IMR-90 (cell line): ENCODE results near the gene HAP1. TPM values are rescaled to one million over a fixed set of nuclear protein-coding genes. Genes with fewer than 3 reads are reported as not detected.

Experiments
- ATAC-seq: fragments of 200-7000 bp; cut with Tn5 transposase; 2 replicates; pipeline ENCODE4 v1.9.1; 2020; ENCODE audit warnings: low read depth, mild to moderate bottlenecking, moderate library complexity
- BruUV-seq: library from RNA; stranded (reverse); fragments of 400-500 nt; replicated peaks from 2 replicates; lab custom pipeline; 2021; lab: Mats Ljungman, UMichigan
- CTCF ChIA-PET: fragments of 300-600 bp; formaldehyde crosslinking; extraction: SDS; loops from one replicate; lab custom pipeline; 2021; ENCODE audit warnings: antibody characterized with exemption; lab: Yijun Ruan, JAX
- POLR2A ChIA-PET: fragments of 300-600 bp; sonication (Branson Sonifier 250); formaldehyde crosslinking; loops from one replicate; lab custom pipeline; 2022; ENCODE audit warnings: antibody characterized with exemption; ENCODE audit not compliant: unreplicated experiment; lab: Charles Lee
- DNase-seq: peaks from one replicate; pipeline ENCODE4 v3.0.0; 2013
- H2AFZ ChIP-seq: replicated peaks from 2 replicates; pipeline ENCODE3; 2013; ENCODE audit warnings: low read length, mild to moderate bottlenecking; ENCODE audit not compliant: poor library complexity
- H2AK5ac ChIP-seq: 2 replicates; pipeline ENCODE4 v1.6.1; 2013; ENCODE audit warnings: low read depth, low read length, inconsistent platforms
- H2AK9ac ChIP-seq: replicated peaks from 2 replicates; pipeline ENCODE3; 2013; ENCODE audit warnings: mild to moderate bottlenecking, low read depth, low read length, moderate library complexity; ENCODE audit not compliant: poor library complexity
- H2BK120ac ChIP-seq: 2 replicates; pipeline ENCODE4 v1.6.1; 2013; ENCODE audit warnings: low read depth, low read length, inconsistent platforms
- H2BK15ac ChIP-seq: 3 replicates; pipeline ENCODE4 v1.6.1; 2013; ENCODE audit warnings: low read depth, low read length, inconsistent platforms
- H2BK20ac ChIP-seq: 2 replicates; pipeline ENCODE4 v1.6.1; 2013; ENCODE audit warnings: low read depth, mild to moderate bottlenecking, inconsistent platforms, low read length, moderate library complexity
- H2BK5ac ChIP-seq: 2 replicates; pipeline ENCODE4 v1.6.1; 2013; ENCODE audit warnings: mild to moderate bottlenecking, low read depth, low read length, inconsistent platforms; ENCODE audit not compliant: poor library complexity, severe bottlenecking
- H3K14ac ChIP-seq: replicated peaks from 2 replicates; pipeline ENCODE4 v1.6.1; 2013; ENCODE audit warnings: low read depth, low read length, inconsistent platforms
- H3K18ac ChIP-seq: 2 replicates; pipeline ENCODE4 v1.6.1; 2013; ENCODE audit warnings: low read depth, low read length, control low read depth
- H3K23ac ChIP-seq: 2 replicates; pipeline ENCODE4 v1.6.1; 2013; ENCODE audit warnings: low read depth, low read length, inconsistent platforms
- H3K27ac ChIP-seq: 2 replicates; pipeline ENCODE4 v1.5.1; 2013; ENCODE audit warnings: mild to moderate bottlenecking, control low read depth, low read length; ENCODE audit not compliant: insufficient read depth
- H3K27me3 ChIP-seq: 2 replicates; pipeline ENCODE4 v1.6.1; 2013; ENCODE audit warnings: low read length; ENCODE audit not compliant: control insufficient read depth, insufficient read depth
- H3K36me3 ChIP-seq: 2 replicates; pipeline ENCODE4 v1.6.1; 2013; ENCODE audit warnings: low read length, mixed read lengths; ENCODE audit not compliant: control insufficient read depth, insufficient read depth
- H3K4ac ChIP-seq: 2 replicates; pipeline ENCODE4 v1.6.1; 2013; ENCODE audit warnings: low read depth, low read length, inconsistent platforms
- H3K4me1 ChIP-seq: 2 replicates; pipeline ENCODE4 v1.6.1; 2013; ENCODE audit warnings: low read length, mixed read lengths; ENCODE audit not compliant: control insufficient read depth, insufficient read depth
- H3K4me2 ChIP-seq: 2 replicates; pipeline ENCODE4 v1.6.1; 2013; ENCODE audit warnings: low read depth, mild to moderate bottlenecking, control low read depth, low read length, moderate library complexity
- H3K4me3 ChIP-seq: 2 replicates; pipeline ENCODE4 v1.5.1; 2013; ENCODE audit warnings: low read depth, mild to moderate bottlenecking, control low read depth, low read length, moderate library complexity; ENCODE audit not compliant: insufficient read depth
- H3K56ac ChIP-seq: 2 replicates; pipeline ENCODE4 v1.6.1; 2013; ENCODE audit warnings: low read length, inconsistent platforms; ENCODE audit not compliant: insufficient read depth; ENCODE audit errors: extremely low read depth
- H3K79me1 ChIP-seq, 2 experiments: 2 replicates each; pipeline ENCODE4 v1.6.1; 2013; ENCODE audit warnings: low read length in 2 of 2, inconsistent platforms in 1 of 2, low read depth in 1 of 2
- H3K9ac ChIP-seq: 2 replicates; pipeline ENCODE4 v1.6.1; 2013; ENCODE audit warnings: low read depth, low read length, control low read depth
- H3K9me1 ChIP-seq: 2 replicates; pipeline ENCODE4 v1.6.1; 2013; ENCODE audit warnings: low read length, inconsistent platforms; ENCODE audit not compliant: insufficient read depth
- H3K9me3 ChIP-seq: 2 replicates; pipeline ENCODE4 v1.6.1; 2013; ENCODE audit warnings: low read length; ENCODE audit not compliant: control insufficient read depth, insufficient read depth
- H4K20me1 ChIP-seq: 2 replicates; pipeline ENCODE4 v1.6.1; 2013; ENCODE audit warnings: low read length, inconsistent platforms; ENCODE audit not compliant: insufficient read depth
- H4K5ac ChIP-seq: 2 replicates; pipeline ENCODE4 v1.6.1; 2013; ENCODE audit warnings: mild to moderate bottlenecking, low read depth, low read length, control low read depth
- H4K8ac ChIP-seq, 2 experiments: 2 replicates each; pipeline ENCODE4 v1.6.1; 2013; ENCODE audit warnings: low read depth in 2 of 2, low read length in 2 of 2, control low read depth in 1 of 2, inconsistent platforms in 1 of 2
- H4K91ac ChIP-seq: 2 replicates; pipeline ENCODE4 v1.6.1; 2013; ENCODE audit warnings: low read depth, low read length, inconsistent platforms; ENCODE audit not compliant: insufficient read depth
- BHLHE40 ChIP-seq: fragments of 150-350 bp; IDR thresholded peaks from 2 replicates; pipeline ENCODE4 v1.6.1; 2016; ENCODE audit warnings: mild to moderate bottlenecking, low read depth, low read length
- CEBPB ChIP-seq: IDR thresholded peaks from 2 replicates; pipeline ENCODE4 v1.6.1; 2012; ENCODE audit warnings: low read depth, low read length, improper control_type of control experiment
- CHD1 ChIP-seq: IDR thresholded peaks from 2 replicates; pipeline ENCODE4 v1.6.1; 2012; ENCODE audit warnings: low read depth, low read length, improper control_type of control experiment
- CTCF ChIP-seq: conservative IDR thresholded peaks from 2 replicates; pipeline ENCODE4 v1.5.1; 2012; ENCODE audit warnings: mild to moderate bottlenecking, low read depth, low read length, improper control_type of control experiment
- ELK1 ChIP-seq: fragments of 150-350 bp; IDR thresholded peaks from 2 replicates; pipeline ENCODE4 v1.6.1; 2016; ENCODE audit warnings: low read depth, mild to moderate bottlenecking, low read length, moderate library complexity, borderline replicate concordance
- FOS ChIP-seq: fragments of 150-350 bp; IDR thresholded peaks from 2 replicates; pipeline ENCODE4 v1.6.1; 2016; ENCODE audit warnings: low read depth, low read length
- MAFK ChIP-seq: IDR thresholded peaks from 2 replicates; pipeline ENCODE4 v1.6.1; 2012; ENCODE audit warnings: low read depth, low read length, improper control_type of control experiment
- MAZ ChIP-seq: IDR thresholded peaks from 2 replicates; pipeline ENCODE4 v1.6.1; 2012; ENCODE audit warnings: low read depth, mild to moderate bottlenecking, low read length, improper control_type of control experiment, moderate library complexity, borderline replicate concordance
- MXI1 ChIP-seq: IDR thresholded peaks from 2 replicates; pipeline ENCODE4 v1.6.1; 2012; ENCODE audit warnings: low read depth, mild to moderate bottlenecking, low read length, moderate library complexity, borderline replicate concordance
- NFE2L2 ChIP-seq: fragments of 150-350 bp; IDR thresholded peaks from 2 replicates; pipeline ENCODE4 v1.6.1; 2016; ENCODE audit warnings: low read depth, mild to moderate bottlenecking, low read length
- POLR2A ChIP-seq: IDR thresholded peaks from 2 replicates; pipeline ENCODE4 v1.6.1; 2012; ENCODE audit warnings: mild to moderate bottlenecking, low read depth, low read length
- RAD21 ChIP-seq: IDR thresholded peaks from 2 replicates; pipeline ENCODE4 v1.6.1; 2012; ENCODE audit warnings: low read length, improper control_type of control experiment
- RCOR1 ChIP-seq: IDR thresholded peaks from 2 replicates; pipeline ENCODE4 v1.6.1; 2012; ENCODE audit warnings: mild to moderate bottlenecking, low read length, improper control_type of control experiment; ENCODE audit not compliant: insufficient replicate concordance
- RFX5 ChIP-seq: IDR thresholded peaks from 2 replicates; pipeline ENCODE4 v1.8.0; 2012; ENCODE audit warnings: low read depth, mild to moderate bottlenecking, low read length, moderate library complexity
- SMC3 ChIP-seq: fragments of 150-350 bp; IDR thresholded peaks from 2 replicates; pipeline ENCODE4 v1.6.1; 2016; ENCODE audit warnings: low read depth, mild to moderate bottlenecking, antibody characterized with exemption, low read length, moderate library complexity
- WGBS, 2 experiments: methylation state at CpG; one replicate each; pipeline versions ENCODE4 v1.1.5 to v1.1.7; 2013; ENCODE audit warnings: missing lambda C conversion rate in 2 of 2; ENCODE audit not compliant: insufficient read length in 1 of 2; ENCODE audit errors: extremely low coverage in 2 of 2; 5-methylcytosine and 5-hydroxymethylcytosine counted together
- dilution Hi-C: fragments of 300-500 bp; cut with HindIII; formaldehyde crosslinking; loops from one replicate; pipeline ENCODE4 v1.14.3; 2018; ENCODE audit warnings: low sequenced_read_pairs; ENCODE audit not compliant: unreplicated experiment
- in situ Hi-C: fragments of 300-500 bp; cut with MboI; formaldehyde crosslinking; loops from 3 replicates; pipeline ENCODE4 v1.14.3; 2019; ENCODE audit warnings: low sequenced_read_pairs, inconsistent platforms, mixed read lengths
- intact Hi-C: fragments of 100-400 bp; cut with micrococcal nuclease; formaldehyde crosslinking; loops from 2 replicates; pipeline ENCODE4 v1.10.0; 2022
- polyA plus RNA-seq, 3 experiments: library from polyadenylated mRNA; depleted of rRNA; stranded (reverse); fragments of >200 nt; gene quantifications; 2 replicates each; pipeline ENCODE4 v1.2.3, GENCODE V29; 2012; ENCODE audit warnings: low replicate concordance in 1 of 3
- total RNA-seq: library from RNA; depleted of rRNA; stranded (reverse); fragments of >200 nt; gene quantifications from 2 replicates; pipeline ENCODE4 v1.2.3, GENCODE V29; 2012

HAP1 gene
- total and polyA plus RNA-seq, 2 of the 4 experiments (the other 2 are of a cell fraction), result under 0.01 to 0.09 TPM

GRCh38 chr17:41748275-41748674 lies 13.8 kb upstream of the HAP1 start:
- in situ Hi-C loops, result no loop called here
- Histone ChIP-seq H2AFZ (no peak overlapping the region), H3K9me3 (no peaks in the 10 kb centered on the region), H2BK5ac (no peak overlapping the region), H3K9me1 (no peaks in the 10 kb centered on the region), H2AK9ac (no peak overlapping the region), H3K4me3 (no peak overlapping the region), H3K27ac (no peak overlapping the region), H2BK15ac (no peak overlapping the region), H3K9ac (no peak overlapping the region), H3K4me2 (no peak overlapping the region), H2BK20ac (no peak overlapping the region), H3K56ac (no peak overlapping the region), H3K18ac (no peak overlapping the region), H4K91ac (no peak overlapping the region), H3K79me1 (no peaks in the 10 kb centered on the region), H3K36me3 (peaks cover 6% of the 10 kb centered on the region; the same call in 1 of the 2 replicates), H3K23ac (no peak overlapping the region), H3K27me3 (peaks cover 4% of the 10 kb centered on the region), H2BK120ac (no peak overlapping the region), H4K5ac (no peak overlapping the region), H2AK5ac (no peak overlapping the region), H3K4ac (no peak overlapping the region), H3K4me1 (no peaks in the 10 kb centered on the region), H4K20me1 (no peaks in the 10 kb centered on the region), H3K14ac (no peak overlapping the region), H4K8ac (no peak overlapping the region)
- CTCF ChIA-PET, result interaction anchor here (0.6 kb wide), 1 partner anchor 368 kb away, joined by 3 read pairs; no protein-coding TSS in a partner anchor
- dilution Hi-C loops, result no loop called here
- POLR2A ChIA-PET, result no interaction called here
- intact Hi-C loops, result no loop called here
- 83% methylated on average over 1 of the region's 6 CpGs; no CpG with 5 or more reads in 1 of the 2 experiments for WGBS, 2 experiments
- DNase-seq, result no peak
- no peak for TF ChIP-seq CEBPB
- TF ChIP-seq BHLHE40, result no peak
- TF ChIP-seq FOS, result no peak
- TF ChIP-seq NFE2L2, result no peak
- TF ChIP-seq ELK1, result no peak
- TF ChIP-seq SMC3, result no peak
- TF ChIP-seq MAFK, result no peak
- TF ChIP-seq MAZ, result no peak
- TF ChIP-seq MXI1, result no peak
- no peak for TF ChIP-seq RFX5
- no peak for TF ChIP-seq CTCF
- TF ChIP-seq POLR2A, result no peak
- no peak for TF ChIP-seq RAD21
- TF ChIP-seq CHD1, result no peak
- TF ChIP-seq RCOR1, result no peak
- BruUV-seq, result no TSS peak
- ATAC-seq, result no peak
